NCI-H1417 treated with DMSO at 0.1 percent for 48 hours (cell line): Measurements from ENCODE around the gene LHFPL4.
"Not testable (repeated sequence)": the region's sequence is repeated elsewhere in the genome, so short reads cannot be mapped to it uniquely, and the experiment has no call there.

Experiments
- DNase-seq: peaks from one replicate; lab custom pipeline; 2025; lab: John Stamatoyannopoulos, UW

The LHFPL4 gene

GRCh38 chr3:9536212-9536611 lies 17.4 kb downstream of the LHFPL4 start:
- DNase-seq, result no peak

DNA sequence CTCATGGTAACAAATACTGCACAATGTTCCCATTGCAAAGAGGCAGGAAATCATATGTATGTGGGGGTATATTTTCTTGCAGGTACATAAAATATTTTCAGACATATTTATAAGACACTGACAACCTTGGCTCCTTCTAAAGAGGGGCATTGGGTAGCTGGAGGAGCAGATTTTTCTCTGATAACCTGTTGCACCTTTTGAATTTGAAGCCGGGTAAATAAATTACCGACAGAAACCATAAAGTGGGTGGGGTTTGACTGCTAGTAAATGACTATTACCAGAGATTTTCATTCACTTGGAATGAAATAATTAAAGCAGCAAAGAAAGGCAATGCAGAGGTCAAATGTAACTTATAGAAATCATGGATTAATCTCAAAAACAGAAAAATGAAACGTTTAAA lies 19.2 kb downstream of the LHFPL4 start:
- no peak for DNase-seq

DNA sequence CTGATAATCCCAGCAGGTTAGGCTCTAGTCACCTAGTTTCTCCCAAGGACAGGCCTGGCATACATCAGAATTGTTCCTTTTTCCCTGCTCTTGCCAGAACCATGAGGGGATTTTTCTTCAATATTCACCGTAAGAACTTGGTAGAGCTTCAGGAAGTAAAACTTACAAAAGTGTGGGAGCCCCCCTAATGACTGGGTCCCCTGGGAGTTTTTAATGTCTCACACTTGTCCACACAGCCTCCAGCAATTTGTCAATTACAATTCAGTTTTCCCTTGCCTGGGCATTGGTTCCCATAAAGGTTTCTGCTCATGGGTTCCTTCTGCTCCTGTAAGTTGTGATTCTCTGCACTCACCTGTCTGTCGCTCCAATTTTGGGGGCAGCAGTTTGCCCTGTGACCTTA lies 28.5 kb downstream of the LHFPL4 start:
- DNase-seq, result no peak

GRCh38 chr3:9514956-9515355 lies 38.7 kb downstream of the LHFPL4 start:
- DNase-seq, result no peak

- no peak for DNase-seq
Measured at GRCh38 chr3:9514306-9514705, 39.3 kb downstream of the LHFPL4 start.

DNA sequence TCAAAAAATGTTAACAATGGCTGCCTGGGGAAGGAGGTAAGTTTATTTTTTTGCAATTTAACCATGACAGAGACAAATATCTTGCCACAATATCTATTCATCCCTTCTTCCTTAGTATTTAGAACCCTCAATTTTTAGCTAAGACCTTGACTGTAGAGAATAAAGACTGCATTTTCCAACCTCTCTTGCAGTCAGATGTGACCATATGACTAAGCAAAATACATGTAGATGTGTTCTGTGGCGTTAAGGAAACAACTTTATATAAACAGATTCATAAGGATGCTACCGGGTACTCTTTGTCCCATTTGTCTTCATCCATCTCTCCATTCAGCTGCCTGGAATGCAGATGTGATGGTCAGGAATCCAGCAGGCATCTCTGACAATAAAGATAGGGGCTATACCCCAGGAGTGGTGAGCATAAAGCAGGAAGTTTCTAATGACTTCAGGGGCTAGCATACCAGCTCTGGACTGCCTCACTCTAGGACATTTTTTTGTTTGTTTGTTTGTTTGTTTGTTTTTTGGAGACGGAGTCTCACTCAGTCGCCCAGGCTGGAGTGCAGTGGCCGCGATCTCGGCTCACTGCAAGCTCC lies 41.1 kb downstream of the LHFPL4 start:
- DNase-seq, result no peak

DNA sequence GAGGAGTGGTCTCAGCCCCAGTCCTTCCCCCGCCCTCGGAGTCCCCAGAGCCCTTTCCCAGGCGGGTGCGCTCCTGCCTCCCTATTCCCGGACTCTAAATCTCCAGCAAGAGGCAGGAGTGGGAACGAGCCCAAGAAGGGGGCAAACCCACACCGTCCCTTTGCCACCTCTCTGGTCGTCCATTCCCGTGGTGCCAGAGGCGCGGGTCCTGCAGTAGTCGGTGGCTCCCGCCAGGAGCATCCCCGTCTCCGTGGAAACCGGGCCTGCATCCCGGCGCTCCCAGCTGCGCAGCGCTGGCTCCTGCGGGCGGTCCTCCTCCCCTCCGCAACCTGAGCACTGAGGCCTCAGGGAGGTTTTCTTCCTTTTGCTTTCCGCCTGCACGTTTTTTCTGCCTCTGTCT lies 44.8 kb downstream of the LHFPL4 start:
- no peak for DNase-seq

- DNase-seq, result no peak
Measured at GRCh38 chr3:9507586-9508578, 45.7 kb downstream of the LHFPL4 start.

DNA sequence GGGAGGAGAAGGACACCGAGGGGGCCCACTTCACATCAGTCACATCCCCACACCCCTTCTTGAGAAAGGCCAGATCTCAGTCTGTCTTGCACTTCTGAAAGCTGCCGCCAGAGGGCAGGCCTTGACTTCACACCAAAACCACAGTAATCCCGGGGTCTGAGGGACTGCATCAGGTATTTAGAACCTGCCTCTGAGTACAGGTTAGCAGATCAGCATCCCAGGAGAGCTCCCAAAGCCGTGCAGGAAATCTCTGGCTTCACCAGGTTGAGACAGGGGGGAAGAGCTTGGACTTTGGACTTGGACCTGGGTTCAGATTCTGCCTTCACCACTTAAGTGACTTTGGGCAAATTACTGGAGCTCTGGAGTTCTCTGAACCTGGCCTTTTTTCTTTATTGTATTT lies 50.3 kb downstream of the LHFPL4 start:
- DNase-seq, result no peak

DNA sequence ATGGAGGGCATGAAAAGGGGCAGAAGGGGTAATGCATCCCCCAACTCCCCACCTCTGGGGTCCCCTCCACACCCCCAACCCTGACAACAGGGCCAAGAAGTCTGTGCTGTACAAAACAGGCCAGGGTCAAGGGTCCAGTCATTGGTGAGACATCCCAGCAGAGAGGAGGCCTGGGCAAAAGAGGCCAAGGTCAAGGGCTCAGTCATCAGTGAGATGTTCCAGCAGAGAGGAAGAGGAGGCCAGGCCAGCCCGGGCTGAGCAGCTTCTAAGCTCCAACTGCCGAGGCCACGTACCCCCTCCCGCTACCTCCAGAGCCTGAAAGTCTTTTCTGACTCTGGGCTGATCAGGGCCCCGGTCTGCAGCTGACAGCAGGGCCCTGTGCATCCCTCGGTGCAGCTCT lies 52.4 kb downstream of the LHFPL4 start:
- DNase-seq, result no peak

DNA sequence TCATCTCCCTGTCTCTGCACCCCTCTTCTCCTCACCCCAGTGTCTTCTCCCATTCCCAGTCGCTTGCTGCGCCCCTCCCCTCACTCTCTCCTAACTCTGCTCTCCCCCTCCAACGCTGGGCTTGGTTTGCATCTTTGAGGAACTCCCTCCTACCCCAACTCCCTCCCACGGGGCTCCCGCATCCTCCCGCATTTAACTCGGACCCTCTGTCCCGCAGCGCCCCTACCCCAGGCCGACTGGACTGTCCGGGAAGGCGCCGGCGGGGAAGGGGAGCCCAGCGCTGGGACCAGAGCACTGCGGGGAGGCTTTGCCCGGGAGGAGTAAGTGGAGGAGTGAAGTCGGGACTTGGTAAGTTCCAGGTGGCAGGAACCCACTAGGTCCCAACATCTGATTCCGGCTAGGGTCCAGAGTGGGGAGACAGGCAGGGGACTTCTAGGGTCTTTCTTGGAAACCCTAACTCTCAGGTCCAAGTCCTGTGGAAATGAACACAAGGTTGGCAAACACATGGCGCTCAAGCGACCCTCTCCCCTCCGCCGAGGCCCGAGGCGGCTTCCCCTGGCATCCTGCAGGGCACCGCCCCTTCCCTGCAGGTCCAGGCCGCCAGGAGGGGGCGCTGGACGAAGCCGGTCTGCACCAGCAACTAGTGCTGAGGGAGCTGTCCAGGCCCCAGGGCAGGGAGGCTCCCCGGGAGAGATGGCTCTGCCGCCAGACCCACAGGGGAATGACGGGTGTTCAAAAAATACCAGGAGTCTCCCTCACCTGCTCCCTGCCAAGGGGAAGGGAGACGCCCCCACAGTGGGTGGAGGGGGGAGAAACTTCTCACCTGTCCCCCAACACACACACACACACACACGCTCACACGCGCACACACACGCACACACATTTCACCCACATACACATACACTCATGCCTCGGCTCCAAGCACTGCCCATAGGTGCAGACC lies 53.2 kb downstream of the LHFPL4 start:
- no peak for DNase-seq

DNA sequence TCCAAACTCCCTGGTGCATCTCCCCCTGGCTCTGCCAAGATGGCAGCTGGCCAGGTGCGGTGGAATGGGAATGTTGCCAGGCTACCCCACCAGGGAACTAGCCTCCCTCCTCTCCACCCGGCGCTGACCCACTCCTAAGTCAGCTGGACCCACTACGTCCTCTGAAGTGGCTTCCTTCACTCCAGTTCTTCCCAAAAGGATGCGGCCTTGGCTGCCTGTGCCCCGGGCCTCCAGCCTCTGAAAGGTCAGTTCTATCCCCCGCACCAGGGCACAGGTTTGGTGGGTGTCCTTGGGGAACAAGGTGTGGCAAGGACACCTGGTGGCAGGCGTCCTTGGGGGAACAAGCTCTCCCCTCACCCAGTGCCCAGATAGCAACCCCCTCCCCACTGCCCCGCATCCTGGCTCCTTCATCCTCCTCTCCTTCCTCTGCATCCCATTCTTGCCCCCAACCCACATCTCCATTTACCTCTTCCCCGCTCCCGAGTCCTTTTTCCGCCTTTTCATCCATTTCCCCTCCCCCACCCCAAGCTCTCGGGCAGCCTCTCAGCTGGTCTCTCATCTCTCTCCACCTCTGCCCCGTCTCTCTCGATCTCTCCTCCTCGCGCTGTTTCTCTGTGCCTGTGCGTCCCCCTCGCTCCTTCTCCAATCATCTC lies 54.0 kb downstream of the LHFPL4 start:
- no peak for DNase-seq

- DNase-seq, result no peak
Measured at GRCh38 chr3:9498781-9499180, 54.8 kb downstream of the LHFPL4 start.

GRCh38 chr3:9497821-9498565 lies 55.6 kb downstream of the LHFPL4 start:
- DNase-seq, result no peak

DNA sequence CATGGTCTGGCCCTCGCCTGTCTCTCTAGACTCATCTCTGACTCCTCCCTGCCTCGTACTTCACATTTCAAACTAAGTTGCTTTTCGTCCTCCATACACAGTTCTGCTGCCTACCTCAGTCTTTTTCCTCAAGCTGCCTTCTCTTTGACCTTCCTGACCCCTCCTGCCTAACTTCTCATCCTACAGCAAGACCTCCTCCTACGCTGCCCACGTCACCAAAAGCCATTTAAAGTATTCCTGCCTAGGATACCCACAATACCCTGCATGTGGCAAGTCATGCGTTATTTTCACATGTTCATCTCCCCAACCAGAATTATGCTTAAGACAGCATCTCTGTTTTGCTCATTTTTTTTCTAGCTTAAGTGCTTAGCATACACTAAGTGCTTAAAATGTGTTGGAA lies 56.7 kb downstream of the LHFPL4 start:
- DNase-seq, result no peak

DNA sequence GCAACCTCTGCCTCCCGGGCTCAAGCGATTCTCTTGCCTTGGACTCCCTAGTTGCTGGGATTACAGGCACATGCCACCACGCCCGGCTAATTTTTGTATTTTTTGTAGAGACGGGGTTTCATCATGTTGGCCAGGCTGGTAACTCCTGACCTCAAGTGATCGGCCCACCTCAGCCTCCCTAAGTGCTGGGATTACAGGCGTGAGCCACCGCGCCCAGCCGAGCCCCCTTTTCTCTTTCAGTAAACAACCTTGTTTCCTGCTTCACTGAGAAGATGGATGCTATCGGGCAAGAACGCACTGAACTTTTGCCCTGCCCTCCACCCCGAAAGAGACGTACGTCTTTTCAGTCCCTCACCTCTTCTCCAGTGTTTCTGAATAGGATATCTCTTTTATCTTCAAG lies 59.6 kb downstream of the LHFPL4 start:
- DNase-seq, result not testable (repeated sequence)

- DNase-seq, result no peak
Measured at GRCh38 chr3:9491506-9491905, 62.1 kb downstream of the LHFPL4 start.

- no peak for DNase-seq
Measured at GRCh38 chr3:9485248-9485647, 68.4 kb downstream of the LHFPL4 start.

GRCh38 chr3:9480265-9480664 lies 73.4 kb downstream of the LHFPL4 start:
- no peak for DNase-seq

DNA sequence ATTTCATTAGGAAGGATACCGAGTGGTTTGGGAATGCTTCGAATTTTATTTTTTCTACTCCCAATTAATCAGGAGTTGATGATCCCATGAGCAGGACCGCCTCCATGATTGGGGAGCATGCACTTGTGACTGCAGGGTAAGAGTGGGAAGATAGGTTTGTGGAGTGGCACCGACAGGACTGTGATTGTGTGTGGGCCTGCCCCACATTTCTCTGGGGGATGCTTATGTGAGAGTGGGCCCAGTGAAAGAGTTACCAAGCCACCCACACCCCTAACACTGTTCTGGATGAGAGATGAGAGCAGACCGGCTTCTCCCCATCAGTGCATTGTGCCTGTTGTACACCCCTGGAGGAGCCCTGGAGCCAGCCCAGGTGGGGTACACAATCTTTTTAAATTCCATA lies 76.7 kb downstream of the LHFPL4 start:
- no peak for DNase-seq

GRCh38 chr3:9474482-9474881 lies 79.1 kb downstream of the LHFPL4 start:
- DNase-seq, result no peak
